HCT116 (cell line): ENCODE data around the gene MAN2C1. TPM values are rescaled to one million over a fixed set of nuclear protein-coding genes. Genes with fewer than 3 reads are reported as not detected.

ENCODE experiments used
- ATAC-seq: fragments of 200-7000 bp; cut with Tn5 transposase; 2 replicates; pipeline ENCODE4 v1.9.1; 2020; ENCODE audit warnings: mild to moderate bottlenecking, moderate library complexity
- BruUV-seq: library from RNA; stranded (reverse); fragments of 400-500 nt; replicated peaks from 2 replicates; lab custom pipeline; 2021; lab: Mats Ljungman, UMichigan
- CTCF ChIA-PET: fragments of 300-600 bp; sonication (Branson Sonifier 250); formaldehyde crosslinking; loops from one replicate; lab custom pipeline; 2021; ENCODE audit warnings: antibody characterized with exemption; lab: Charles Lee
- POLR2A ChIA-PET: fragments of 300-600, 350-600 bp; sonication (Branson Sonifier 250); formaldehyde crosslinking; loops from one replicate; lab custom pipeline; 2021; ENCODE audit warnings: antibody characterized with exemption; lab: Charles Lee
- RAD21 ChIA-PET, 2 experiments: fragments of 300-600 bp; sonication (Branson Sonifier 250); formaldehyde crosslinking; loops; one replicate each; lab custom pipeline; 2023; ENCODE audit warnings: low total read pairs in 2 of 2; ENCODE audit not compliant: uncharacterized antibody in 2 of 2, unreplicated experiment in 2 of 2, low non-redundant PET in 1 of 2; lab: Charles Lee
- DNase-seq: peaks from one replicate; pipeline ENCODE4 v3.0.0-alpha.2; 2010; ENCODE audit warnings: low read depth, low spot score
- H2AFZ ChIP-seq: fragments of 200-600 bp; shearing (Covaris generic), sonication (generic); 2 replicates; pipeline ENCODE4 v1.6.1; 2017; ENCODE audit warnings: low read depth, mixed run types, mixed read lengths, antibody characterized with exemption, low read length; ENCODE audit not compliant: poor library complexity, severe bottlenecking
- H3K27ac ChIP-seq: 2 replicates; pipeline ENCODE4 v1.5.1; 2012; ENCODE audit warnings: low read depth, low read length
- H3K27me3 ChIP-seq: fragments of 200-600 bp; sonication (generic); 2 replicates; pipeline ENCODE4 v1.6.1; 2016; ENCODE audit warnings: mixed run types, low read length, mixed read lengths; ENCODE audit not compliant: insufficient read depth
- H3K36me3 ChIP-seq, 2 experiments: fragments of 200-500 bp in 1 of 2; fragments of 200-600 bp in 1 of 2; sonication (Bioruptor generic) in 1 of 2; sonication (generic) in 1 of 2; 2 replicates each; pipeline versions ENCODE4 v1.5.1 to v1.6.1; 2014 to 2016; ENCODE audit warnings: low read length in 2 of 2, inconsistent platforms in 1 of 2, mixed read lengths in 1 of 2, mixed run types in 1 of 2; ENCODE audit not compliant: insufficient read depth in 2 of 2, control insufficient read depth in 1 of 2
- H3K4me1 ChIP-seq, 2 experiments: fragments of 200-600 bp in 1 of 2; sonication (generic) in 1 of 2; 2 replicates each; pipeline versions ENCODE4 v1.5.1 to v1.6.1; 2012 to 2017; ENCODE audit warnings: low read length in 2 of 2, inconsistent platforms in 1 of 2, mild to moderate bottlenecking in 1 of 2, mixed read lengths in 1 of 2, mixed run types in 1 of 2, moderate library complexity in 1 of 2; ENCODE audit not compliant: insufficient read depth in 2 of 2, control insufficient read depth in 1 of 2
- H3K4me2 ChIP-seq: fragments of 200-600 bp; sonication (generic); 2 replicates; pipeline ENCODE4 v1.6.1; 2017; ENCODE audit warnings: mixed run types, low read length, mixed read lengths
- H3K4me3 ChIP-seq, 2 experiments: fragments of 200-600 bp in 1 of 2; sonication (generic) in 1 of 2; replicated peaks in 1 of 2; 2 replicates each; pipeline ENCODE4 v1.5.1; 2011 to 2016; ENCODE audit warnings: low read length in 2 of 2, control low read depth in 1 of 2, low read depth in 1 of 2, mild to moderate bottlenecking in 1 of 2, mixed read lengths in 1 of 2, mixed run types in 1 of 2
- H3K79me2 ChIP-seq: fragments of 200-600 bp; sonication (generic); 2 replicates; pipeline ENCODE4 v1.6.1; 2017; ENCODE audit warnings: mild to moderate bottlenecking, mixed run types, low read length, moderate library complexity, mixed read lengths; ENCODE audit not compliant: insufficient read depth
- H3K9ac ChIP-seq: fragments of 200-600 bp; sonication (generic); 2 replicates; pipeline ENCODE4 v1.6.1; 2016; ENCODE audit warnings: low read length, mixed read lengths
- H3K9me2 ChIP-seq: fragments of 200-600 bp; sonication (generic), shearing (Covaris generic); 2 replicates; pipeline ENCODE4 v1.6.1; 2017; ENCODE audit warnings: mixed run types, mild to moderate bottlenecking, moderate library complexity; ENCODE audit not compliant: insufficient read depth
- H3K9me3 ChIP-seq, 2 experiments: fragments of 200-500 bp in 1 of 2; fragments of 200-600 bp in 1 of 2; sonication (Bioruptor generic) in 1 of 2; sonication (generic) in 1 of 2; 2 replicates each; pipeline ENCODE4 v1.6.1; 2014 to 2017; ENCODE audit warnings: low read length in 2 of 2, mixed read lengths in 2 of 2, inconsistent platforms in 1 of 2, low read depth in 1 of 2, mild to moderate bottlenecking in 1 of 2, mixed run types in 1 of 2, moderate library complexity in 1 of 2; ENCODE audit not compliant: control insufficient read depth in 1 of 2, insufficient read depth in 1 of 2
- H4K20me1 ChIP-seq: fragments of 200-600 bp; sonication (generic), shearing (Covaris generic); 2 replicates; pipeline ENCODE4 v1.6.1; 2017; ENCODE audit warnings: mixed run types, mild to moderate bottlenecking, moderate library complexity; ENCODE audit not compliant: insufficient read depth
- CBX3 ChIP-seq: IDR thresholded peaks from 2 replicates; pipeline ENCODE4 v1.6.1; 2012; ENCODE audit warnings: low read depth
- CEBPB ChIP-seq: IDR thresholded peaks from 2 replicates; pipeline ENCODE4 v1.6.1; 2012; ENCODE audit warnings: low read depth
- EGR1 ChIP-seq: IDR thresholded peaks from 2 replicates; pipeline ENCODE4 v1.6.1; 2012; ENCODE audit warnings: low read depth
- ELF1 ChIP-seq: IDR thresholded peaks from 2 replicates; pipeline ENCODE4 v1.6.1; 2012; ENCODE audit warnings: low read depth, borderline replicate concordance
- EZH2 ChIP-seq: fragments of 200-600 bp; sonication (generic); IDR thresholded peaks from 2 replicates; pipeline ENCODE4 v1.6.1; 2017; ENCODE audit warnings: antibody characterized with exemption, mixed run types
- EZH2phosphoT487 ChIP-seq: fragments of 200-600 bp; IDR thresholded peaks from 2 replicates; pipeline ENCODE4 v1.6.1; 2018; ENCODE audit warnings: antibody characterized with exemption, borderline replicate concordance
- FOSL1 ChIP-seq: IDR thresholded peaks from 2 replicates; pipeline ENCODE4 v1.6.1; 2012; ENCODE audit warnings: low read depth
- JUND ChIP-seq: IDR thresholded peaks from 2 replicates; pipeline ENCODE4 v1.6.1; 2012
- POLR2AphosphoS5 ChIP-seq: IDR thresholded peaks from 2 replicates; pipeline ENCODE4 v1.6.1; 2011; ENCODE audit warnings: mild to moderate bottlenecking, low read depth, low read length, moderate library complexity
- RAD21 ChIP-seq: IDR thresholded peaks from 2 replicates; pipeline ENCODE4 v1.6.1; 2012; ENCODE audit warnings: low read depth, mild to moderate bottlenecking
- SIN3A ChIP-seq: IDR thresholded peaks from 2 replicates; pipeline ENCODE4 v1.6.1; 2012; ENCODE audit warnings: low read depth
- SP1 ChIP-seq: IDR thresholded peaks from 2 replicates; pipeline ENCODE4 v1.6.1; 2012; ENCODE audit warnings: low read depth
- SRF ChIP-seq: IDR thresholded peaks from 2 replicates; pipeline ENCODE4 v1.6.1; 2012; ENCODE audit warnings: low read depth
- TCF7L2 ChIP-seq: IDR thresholded peaks from 2 replicates; pipeline ENCODE4 v1.7.0; 2011; ENCODE audit warnings: borderline replicate concordance, inconsistent platforms; ENCODE audit not compliant: insufficient read depth, insufficient read length; ENCODE audit errors: extremely low read depth
- YY1 ChIP-seq: IDR thresholded peaks from 2 replicates; pipeline ENCODE4 v1.6.1; 2011; ENCODE audit warnings: low read length, low read depth, moderate library complexity, mild to moderate bottlenecking; ENCODE audit not compliant: insufficient replicate concordance; ENCODE audit errors: extremely low read depth
- ZNF274 ChIP-seq: fragments of 200-500 bp; sonication (Bioruptor generic); IDR thresholded peaks from 2 replicates; pipeline ENCODE4 v1.6.1; 2014; ENCODE audit warnings: mild to moderate bottlenecking, low read depth, low read length, inconsistent platforms
- intact Hi-C: fragments of 100-400 bp; cut with micrococcal nuclease; formaldehyde crosslinking; loops from 2 replicates; pipeline ENCODE4 v1.10.0; 2022
- total RNA-seq: library from RNA; stranded (reverse); gene quantifications from one replicate; pipeline ENCODE4 v1.2.1, GENCODE V29; 2021; ENCODE audit not compliant: unreplicated experiment
- TF ChIP-seq, protein P1 (sequence below): IDR thresholded peaks from 2 replicates; pipeline ENCODE4 v1.6.1; 2012
- TF ChIP-seq, protein P2 (sequence below): IDR thresholded peaks from 2 replicates; pipeline ENCODE4 v1.6.1; 2012; ENCODE audit warnings: low read depth
- TF ChIP-seq, protein P3 (sequence below): IDR thresholded peaks from 2 replicates; pipeline ENCODE4 v1.6.1; 2012

The MAN2C1 gene
- total RNA-seq, 1 experiment from 2014 or later, result 118 TPM

DNA sequence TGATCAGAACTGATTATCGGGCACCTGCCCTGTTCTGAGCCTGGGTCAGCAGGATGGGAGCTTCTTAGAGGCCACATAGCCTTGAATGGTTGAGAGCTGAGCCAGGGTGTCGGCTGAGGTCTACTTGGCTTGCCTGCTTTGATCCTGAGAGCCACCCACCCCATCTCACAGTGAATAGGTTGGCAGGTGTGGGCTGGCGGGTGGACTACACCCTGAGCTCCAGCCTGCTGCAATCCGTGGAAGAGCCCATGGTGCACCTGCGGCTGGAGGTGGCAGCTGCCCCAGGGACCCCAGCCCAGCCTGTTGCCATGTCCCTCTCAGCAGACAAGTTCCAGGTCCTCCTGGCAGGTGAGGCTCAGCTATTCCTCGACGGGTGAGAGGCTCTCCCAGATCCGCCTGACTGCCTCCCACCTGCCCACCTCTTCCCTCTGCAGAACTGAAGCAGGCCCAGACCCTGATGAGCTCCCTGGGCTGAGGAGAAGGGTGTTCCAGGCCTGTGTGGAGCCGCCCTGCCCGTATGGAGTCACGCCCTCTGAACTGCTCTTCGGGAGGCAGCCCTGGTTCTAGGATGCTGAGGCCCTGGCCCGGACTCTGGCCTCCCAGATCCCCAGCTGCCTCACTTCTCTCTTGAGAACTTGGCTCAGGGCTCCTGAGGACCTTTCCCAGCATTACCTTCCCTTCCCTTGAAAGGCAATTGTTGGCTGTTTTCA lies 28.7 kb downstream of the MAN2C1 start (continued):
- TF ChIP-seq EGR1, result no peak

DNA sequence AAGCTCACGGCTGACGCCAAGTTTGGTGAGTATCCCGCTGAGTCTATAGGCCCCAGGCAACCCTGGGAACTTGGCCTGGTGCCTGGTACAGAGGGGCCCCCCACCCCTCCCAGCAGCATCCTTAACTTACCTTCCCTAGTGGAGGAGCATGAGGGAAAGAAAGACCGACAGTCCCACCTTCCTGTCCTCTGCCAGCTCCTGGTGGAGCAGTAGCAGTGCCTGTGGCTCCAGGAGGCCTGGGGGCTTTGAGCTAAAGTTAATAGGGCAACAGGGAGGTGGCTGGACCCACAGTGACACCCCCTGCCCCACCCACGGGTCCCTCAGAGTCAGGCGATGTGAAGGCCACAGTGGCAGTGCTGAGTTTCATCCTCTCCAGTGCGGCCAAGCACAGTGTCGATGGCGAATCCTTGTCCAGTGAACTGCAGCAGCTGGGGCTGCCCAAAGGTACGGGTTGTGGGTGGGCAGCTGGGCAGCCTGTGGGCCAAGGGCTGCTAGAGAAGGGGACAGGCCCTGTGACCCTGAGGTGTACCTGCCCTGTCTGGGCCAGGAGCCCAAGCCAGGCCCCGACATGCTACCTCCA lies 29.7 kb downstream of the MAN2C1 start:
- Histone ChIP-seq H3K4me3 (no peak overlapping the region), H3K27me3 (no peaks in the 10 kb centered on the region), H3K9ac (no peak overlapping the region), H3K79me2 (peaks cover 13% of the 10 kb centered on the region), H2AFZ (no peak overlapping the region), H3K4me1 (peaks cover 9 to 14% of the 10 kb centered on the region in 2 experiments), H3K4me2 (no peak overlapping the region), H3K27ac (no peak overlapping the region), H4K20me1 (no peaks in the 10 kb centered on the region), H3K36me3 (no peaks in the 10 kb centered on the region), H3K9me2 (no peaks in the 10 kb centered on the region), H3K9me3 (no peaks in the 10 kb centered on the region)
- intact Hi-C loops, result no loop called here
- ChIA-PET RAD21 (no interaction called here), CTCF (no interaction called here), POLR2A (no interaction called here)
- BruUV-seq, result no TSS peak
- ATAC-seq (no peak), DNase-seq (no peak)
- TF ChIP-seq EZH2phosphoT487, result no peak
- TF ChIP-seq JUND, result no peak
- TF ChIP-seq, protein P1, sequence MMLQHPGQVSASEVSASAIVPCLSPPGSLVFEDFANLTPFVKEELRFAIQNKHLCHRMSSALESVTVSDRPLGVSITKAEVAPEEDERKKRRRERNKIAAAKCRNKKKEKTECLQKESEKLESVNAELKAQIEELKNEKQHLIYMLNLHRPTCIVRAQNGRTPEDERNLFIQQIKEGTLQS, result no peak
- no peak for TF ChIP-seq CBX3
- no peak for TF ChIP-seq SP1
- TF ChIP-seq TCF7L2, result no peak
- TF ChIP-seq, protein P2, sequence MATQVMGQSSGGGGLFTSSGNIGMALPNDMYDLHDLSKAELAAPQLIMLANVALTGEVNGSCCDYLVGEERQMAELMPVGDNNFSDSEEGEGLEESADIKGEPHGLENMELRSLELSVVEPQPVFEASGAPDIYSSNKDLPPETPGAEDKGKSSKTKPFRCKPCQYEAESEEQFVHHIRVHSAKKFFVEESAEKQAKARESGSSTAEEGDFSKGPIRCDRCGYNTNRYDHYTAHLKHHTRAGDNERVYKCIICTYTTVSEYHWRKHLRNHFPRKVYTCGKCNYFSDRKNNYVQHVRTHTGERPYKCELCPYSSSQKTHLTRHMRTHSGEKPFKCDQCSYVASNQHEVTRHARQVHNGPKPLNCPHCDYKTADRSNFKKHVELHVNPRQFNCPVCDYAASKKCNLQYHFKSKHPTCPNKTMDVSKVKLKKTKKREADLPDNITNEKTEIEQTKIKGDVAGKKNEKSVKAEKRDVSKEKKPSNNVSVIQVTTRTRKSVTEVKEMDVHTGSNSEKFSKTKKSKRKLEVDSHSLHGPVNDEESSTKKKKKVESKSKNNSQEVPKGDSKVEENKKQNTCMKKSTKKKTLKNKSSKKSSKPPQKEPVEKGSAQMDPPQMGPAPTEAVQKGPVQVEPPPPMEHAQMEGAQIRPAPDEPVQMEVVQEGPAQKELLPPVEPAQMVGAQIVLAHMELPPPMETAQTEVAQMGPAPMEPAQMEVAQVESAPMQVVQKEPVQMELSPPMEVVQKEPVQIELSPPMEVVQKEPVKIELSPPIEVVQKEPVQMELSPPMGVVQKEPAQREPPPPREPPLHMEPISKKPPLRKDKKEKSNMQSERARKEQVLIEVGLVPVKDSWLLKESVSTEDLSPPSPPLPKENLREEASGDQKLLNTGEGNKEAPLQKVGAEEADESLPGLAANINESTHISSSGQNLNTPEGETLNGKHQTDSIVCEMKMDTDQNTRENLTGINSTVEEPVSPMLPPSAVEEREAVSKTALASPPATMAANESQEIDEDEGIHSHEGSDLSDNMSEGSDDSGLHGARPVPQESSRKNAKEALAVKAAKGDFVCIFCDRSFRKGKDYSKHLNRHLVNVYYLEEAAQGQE, result no peak
- TF ChIP-seq ELF1, result no peak
- TF ChIP-seq SIN3A, result no peak
- TF ChIP-seq EZH2, result no peak
- TF ChIP-seq POLR2AphosphoS5, result no peak
- no peak for TF ChIP-seq ZNF274
- no peak for TF ChIP-seq SRF
- TF ChIP-seq CEBPB, result no peak
- TF ChIP-seq FOSL1, result no peak
- no peak for TF ChIP-seq YY1
- TF ChIP-seq, protein P3, sequence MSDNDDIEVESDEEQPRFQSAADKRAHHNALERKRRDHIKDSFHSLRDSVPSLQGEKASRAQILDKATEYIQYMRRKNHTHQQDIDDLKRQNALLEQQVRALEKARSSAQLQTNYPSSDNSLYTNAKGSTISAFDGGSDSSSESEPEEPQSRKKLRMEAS, result no peak
- TF ChIP-seq RAD21, result no peak
